K562 (cell line): ENCODE measurements around the gene CLCN6. TPM values are rescaled to one million over a fixed set of nuclear protein-coding genes. Genes with fewer than 3 reads are reported as not detected.

Source experiments
- BCL6 ChIP-seq: fragments of 250-450 bp; sonication (Bioruptor Pico); IDR thresholded peaks from 2 replicates; pipeline ENCODE4 v1.4.0; 2020
- CEBPB ChIP-seq: fragments of 450-650 bp; IDR thresholded peaks from 2 replicates; pipeline ENCODE4 v1.6.1; 2016; ENCODE audit warnings: missing genetic modification characterization, missing compliant biosample characterization
- CTBP1 ChIP-seq: fragments of 450-650 bp; IDR thresholded peaks from 2 replicates; pipeline ENCODE4 v1.6.1; 2016; ENCODE audit warnings: borderline replicate concordance
- FOXJ2 ChIP-seq: fragments of 200-800 bp; sonication (Bioruptor generic); IDR thresholded peaks from 2 replicates; pipeline ENCODE4 v1.6.1; 2016; ENCODE audit warnings: missing genetic modification characterization, missing compliant biosample characterization
- FUS ChIP-seq: fragments of 200-400 bp; formaldehyde crosslinking; optimal IDR thresholded peaks from 2 replicates; pipeline ENCODE3; 2017; ENCODE audit warnings: low read depth, low read length
- HDGF ChIP-seq: fragments of 450-650 bp; IDR thresholded peaks from 2 replicates; pipeline ENCODE4 v1.6.1; 2016
- HEY1 ChIP-seq: fragments of 250-450 bp; sonication (Bioruptor Pico); IDR thresholded peaks from 2 replicates; pipeline ENCODE4 v1.5.0; 2020; ENCODE audit warnings: mild to moderate bottlenecking, moderate library complexity, borderline replicate concordance
- MTA2 ChIP-seq: fragments of 450-650 bp; IDR thresholded peaks from 2 replicates; pipeline ENCODE4 v1.6.1; 2016; ENCODE audit warnings: low read depth
- MXI1 ChIP-seq: IDR thresholded peaks from 2 replicates; pipeline ENCODE4 v1.6.1; 2011; ENCODE audit warnings: low read depth, mild to moderate bottlenecking, improper control_type of control experiment, low read length
- POLR3A ChIP-seq: IDR thresholded peaks from 2 replicates; pipeline ENCODE4 v1.6.1; 2011; ENCODE audit warnings: borderline replicate concordance, mild to moderate bottlenecking, moderate library complexity; ENCODE audit not compliant: insufficient read length, insufficient read depth; ENCODE audit errors: extremely low read depth
- RREB1 ChIP-seq: fragments of 250-450 bp; sonication (Bioruptor Pico); IDR thresholded peaks from 2 replicates; pipeline ENCODE4 v1.4.0; 2020
- SMARCB1 ChIP-seq: IDR thresholded peaks from 2 replicates; pipeline ENCODE4 v1.6.1; 2011; ENCODE audit warnings: improper control_type of control experiment, low read depth; ENCODE audit not compliant: insufficient read length
- ZNF282 ChIP-seq: sonication (generic); formaldehyde crosslinking; IDR thresholded peaks from 2 replicates; pipeline ENCODE4 v1.8.1; 2023; ENCODE audit warnings: missing genetic modification reagents
- ZNF512 ChIP-seq: IDR thresholded peaks from 2 replicates; pipeline ENCODE4 v1.6.1; 2016; ENCODE audit warnings: missing genetic modification characterization, missing compliant biosample characterization
- ZNF707 ChIP-seq: fragments of 250-450 bp; sonication (Bioruptor Pico); conservative IDR thresholded peaks from 2 replicates; pipeline ENCODE4 v1.8.0; 2022; ENCODE audit warnings: inconsistent platforms, mild to moderate bottlenecking, moderate library complexity
- polyA plus RNA-seq, 8 experiments: library from polyadenylated mRNA; depleted of rRNA in 4 of 8; stranded (reverse) in 5 of 8; unstranded in 3 of 8; fragments of >200 nt; fragmentation: Nextera tagmentation in 2 of 8; fragmentation: Illumina TruSeq in 1 of 8; extraction: Ambion mirVana in 2 of 8; extraction: Trizol in 1 of 8; gene quantifications; 2 replicates each; pipeline versions ENCODE4 v1.2.1 to v1.2.3, GENCODE V29; 2011 to 2014; ENCODE audit warnings: inconsistent platforms in 1 of 8, missing spikeins in 1 of 8
- total RNA-seq, 7 experiments: library from RNA; depleted of rRNA in 6 of 7; stranded (reverse); fragments of >200 nt in 6 of 7; fragmentation: Illumina TruSeq in 2 of 7; extraction: Trizol in 2 of 7; gene quantifications; 2 replicates each; pipeline versions ENCODE4 v1.2.1 to v1.2.3, GENCODE V29; 2011 to 2021; ENCODE audit warnings: low replicate concordance in 1 of 7

Gene CLCN6
- total and polyA plus RNA-seq, 9 of the 15 experiments (the other 6 are each of a cell fraction or from before 2014, with no cell fraction given): 2.0 to 21.8 (median 13.6) TPM

GRCh38 chr1:11882814-11883538, 77.0 kb downstream of the CLCN6 start (continued):
- TF ChIP-seq RREB1 (CRISPR knock-in tag) (no peak; the same call in 1 of the 2 replicates), ZNF282 (CRISPR knock-in tag) (no peak), ZNF512 (tag) (no peak), MXI1 (peak; percentile 80), SMARCB1 (peak; percentile 34), FOXJ2 (tag) (no peak), POLR3A (no peak), HDGF (peak; percentile 98), HEY1 (CRISPR knock-in tag) (no peak; the same call in 1 of the 2 replicates), ZNF707 (peak; percentile 42; the same call in 1 of the 2 replicates), MTA2 (peak; percentile 89), CTBP1 (peak; percentile 98), CEBPB (tag) (peak; percentile 41), FUS (no peak), BCL6 (CRISPR knock-in tag) (no peak; the same call in 1 of the 2 replicates)
